AG09319 (cell line): Measurements from ENCODE around the gene ITIH4.
A peak's percentile ranks its signal among the peaks of the same experiment; 100 is the strongest.

Source experiments
- DNase-seq: peaks from one replicate; pipeline ENCODE4 v3.0.0-alpha.2; 2010; ENCODE audit warnings: low read depth; ENCODE audit errors: extremely low read depth
- TF ChIP-seq, protein P1 (sequence below): IDR thresholded peaks from 2 replicates; pipeline ENCODE4 v1.5.1; 2011; ENCODE audit warnings: low read depth, mild to moderate bottlenecking, inconsistent platforms, low read length, moderate library complexity

ITIH4 gene

DNA sequence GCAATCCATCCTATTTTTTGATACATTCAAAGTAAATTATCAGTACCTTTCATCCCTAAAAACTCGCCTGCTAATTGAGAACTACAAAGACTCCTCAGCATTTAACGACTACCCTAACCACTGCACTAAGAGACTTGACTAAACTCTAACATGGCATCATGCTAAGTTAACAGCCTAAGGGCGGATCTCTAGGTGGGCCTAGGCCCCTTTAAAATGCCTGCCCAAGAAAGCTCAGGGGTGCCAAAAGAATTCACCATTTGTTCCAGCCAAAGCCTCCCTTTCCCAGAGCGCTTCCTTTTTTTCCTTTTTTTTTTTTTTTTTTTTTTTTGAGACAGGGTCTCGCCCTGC, 59.2 kb downstream of the ITIH4 start:
- TF ChIP-seq, protein P1, sequence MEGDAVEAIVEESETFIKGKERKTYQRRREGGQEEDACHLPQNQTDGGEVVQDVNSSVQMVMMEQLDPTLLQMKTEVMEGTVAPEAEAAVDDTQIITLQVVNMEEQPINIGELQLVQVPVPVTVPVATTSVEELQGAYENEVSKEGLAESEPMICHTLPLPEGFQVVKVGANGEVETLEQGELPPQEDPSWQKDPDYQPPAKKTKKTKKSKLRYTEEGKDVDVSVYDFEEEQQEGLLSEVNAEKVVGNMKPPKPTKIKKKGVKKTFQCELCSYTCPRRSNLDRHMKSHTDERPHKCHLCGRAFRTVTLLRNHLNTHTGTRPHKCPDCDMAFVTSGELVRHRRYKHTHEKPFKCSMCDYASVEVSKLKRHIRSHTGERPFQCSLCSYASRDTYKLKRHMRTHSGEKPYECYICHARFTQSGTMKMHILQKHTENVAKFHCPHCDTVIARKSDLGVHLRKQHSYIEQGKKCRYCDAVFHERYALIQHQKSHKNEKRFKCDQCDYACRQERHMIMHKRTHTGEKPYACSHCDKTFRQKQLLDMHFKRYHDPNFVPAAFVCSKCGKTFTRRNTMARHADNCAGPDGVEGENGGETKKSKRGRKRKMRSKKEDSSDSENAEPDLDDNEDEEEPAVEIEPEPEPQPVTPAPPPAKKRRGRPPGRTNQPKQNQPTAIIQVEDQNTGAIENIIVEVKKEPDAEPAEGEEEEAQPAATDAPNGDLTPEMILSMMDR = no peak
- DNase-seq = no peak

DNA sequence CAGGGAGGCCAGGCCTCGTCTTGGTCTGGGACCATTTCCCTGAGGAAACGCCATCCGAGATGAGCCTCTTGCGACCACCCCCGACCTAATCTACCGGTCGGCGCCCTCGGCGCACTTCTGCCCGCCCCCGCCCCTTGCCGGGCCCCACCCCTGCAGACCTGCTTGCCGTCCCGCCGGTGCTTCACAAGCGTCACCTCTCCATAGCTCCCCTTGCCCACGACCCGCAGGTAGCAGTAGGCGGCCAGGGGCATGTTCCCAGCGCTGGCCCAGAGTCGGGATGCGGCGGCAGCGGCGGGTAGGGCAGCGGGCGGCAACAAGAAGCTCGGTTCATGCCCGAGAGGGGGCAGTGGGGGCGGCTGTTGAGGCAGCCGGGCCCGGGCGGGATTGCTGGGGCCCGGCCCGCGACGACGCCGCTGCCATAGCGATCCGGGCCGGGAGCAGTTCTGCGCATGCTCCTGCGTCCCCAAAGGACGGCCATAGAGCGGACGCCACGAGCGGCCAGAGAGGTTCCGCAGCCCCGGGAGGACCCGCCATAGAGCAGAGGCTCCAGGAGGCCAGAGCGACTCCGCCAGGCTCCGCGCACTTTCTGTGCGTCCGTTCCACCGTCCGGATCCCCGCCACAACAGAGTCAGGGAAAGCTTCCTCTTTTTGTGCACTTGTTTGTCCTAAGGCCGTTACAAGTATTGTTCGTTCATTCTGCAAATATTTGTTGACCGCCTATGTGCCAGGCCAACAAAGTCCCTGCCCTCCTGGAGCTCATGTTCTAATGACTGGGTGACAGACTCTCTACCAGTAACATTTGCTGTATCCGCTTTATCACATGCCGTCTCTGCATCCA, 59.8 kb downstream of the ITIH4 start, which contains the start of gene NEK4:
NEK4 (minus strand) TSS at position 445 of the 838 bp plus-strand sequence; CDS start at position 251, 194 bp downstream.
- DNase-seq = peak; percentile 59
- TF ChIP-seq, protein P1 = no peak; the same call in 1 of the 2 replicates

DNA sequence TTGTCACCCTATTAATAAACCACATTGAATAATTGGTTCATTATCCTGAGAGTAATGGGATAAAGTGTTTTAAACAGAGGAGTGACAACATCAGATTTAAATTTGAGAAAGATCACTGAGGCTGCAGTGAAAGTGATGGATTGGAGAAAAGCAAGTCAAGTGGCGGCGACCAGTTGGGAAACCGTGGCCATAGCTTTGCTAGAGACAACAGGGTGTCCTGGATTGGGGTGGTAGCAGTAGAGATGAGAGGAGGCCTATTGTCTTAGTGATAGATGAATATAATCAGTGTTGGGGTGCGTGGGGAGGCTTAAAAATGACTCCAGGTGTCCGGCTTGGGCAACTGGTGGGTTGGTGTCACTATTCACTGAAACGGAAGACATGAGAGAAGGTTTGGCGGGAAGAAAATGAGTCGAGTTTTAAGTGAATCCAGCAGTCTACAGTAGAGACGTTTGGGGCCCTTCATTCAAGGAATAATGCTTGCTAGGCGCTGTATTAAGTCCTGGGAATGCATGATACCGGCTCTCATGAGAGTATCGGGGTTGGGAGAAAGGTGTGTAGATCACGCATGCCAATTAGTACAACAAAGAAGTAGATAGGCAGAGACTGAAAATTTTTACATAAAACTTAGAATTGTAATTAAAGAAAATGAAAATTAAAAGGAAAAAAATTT, 60.6 kb downstream of the ITIH4 start:
- DNase-seq = no peak
- TF ChIP-seq, protein P1 = no peak

DNA sequence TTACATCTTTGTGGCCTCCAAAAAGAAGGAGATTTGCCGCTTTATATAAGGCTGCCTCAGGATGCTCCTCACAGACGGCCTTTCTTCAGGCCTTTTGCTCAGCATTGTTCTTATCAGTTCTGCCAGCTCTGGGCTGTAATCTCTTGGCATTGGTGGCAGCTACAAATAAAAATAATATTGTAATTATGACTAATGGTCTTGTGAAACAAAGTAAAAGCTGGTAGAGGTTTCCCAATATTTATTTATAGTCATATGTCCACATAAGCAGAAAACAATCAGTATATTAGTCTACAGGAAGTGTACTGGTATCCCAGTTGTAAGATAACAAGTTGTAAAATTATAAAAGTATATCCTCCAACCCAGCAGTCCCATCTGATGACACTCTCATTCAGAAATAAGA, 67.0 kb downstream of the ITIH4 start:
- no peak for DNase-seq

More for the DNA sequence above, 67.0 kb downstream of the ITIH4 start:
- TF ChIP-seq, protein P1 = no peak
